Measurements from ENCODE around the gene CHST11.

DNA sequence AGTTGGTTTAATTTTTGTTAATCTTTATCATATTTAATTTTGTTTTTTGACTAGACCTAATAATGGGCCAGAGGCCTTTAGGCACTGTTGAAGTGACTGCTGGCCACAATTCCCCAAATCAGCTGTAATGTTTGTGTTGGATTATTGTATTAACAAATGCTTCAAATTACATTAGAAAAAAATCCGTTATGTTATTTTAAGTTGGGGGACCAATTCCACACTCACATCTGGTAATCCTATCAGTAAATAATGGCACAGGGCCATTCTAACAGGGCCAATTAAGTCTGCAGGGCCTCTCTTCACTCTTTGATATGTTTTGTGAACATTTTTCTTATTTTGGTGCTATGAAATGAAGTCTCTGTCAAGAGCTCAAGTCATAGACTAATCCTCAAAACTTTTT, 39.6 kb downstream of the CHST11 start:
- TF ChIP-seq, protein P1, sequence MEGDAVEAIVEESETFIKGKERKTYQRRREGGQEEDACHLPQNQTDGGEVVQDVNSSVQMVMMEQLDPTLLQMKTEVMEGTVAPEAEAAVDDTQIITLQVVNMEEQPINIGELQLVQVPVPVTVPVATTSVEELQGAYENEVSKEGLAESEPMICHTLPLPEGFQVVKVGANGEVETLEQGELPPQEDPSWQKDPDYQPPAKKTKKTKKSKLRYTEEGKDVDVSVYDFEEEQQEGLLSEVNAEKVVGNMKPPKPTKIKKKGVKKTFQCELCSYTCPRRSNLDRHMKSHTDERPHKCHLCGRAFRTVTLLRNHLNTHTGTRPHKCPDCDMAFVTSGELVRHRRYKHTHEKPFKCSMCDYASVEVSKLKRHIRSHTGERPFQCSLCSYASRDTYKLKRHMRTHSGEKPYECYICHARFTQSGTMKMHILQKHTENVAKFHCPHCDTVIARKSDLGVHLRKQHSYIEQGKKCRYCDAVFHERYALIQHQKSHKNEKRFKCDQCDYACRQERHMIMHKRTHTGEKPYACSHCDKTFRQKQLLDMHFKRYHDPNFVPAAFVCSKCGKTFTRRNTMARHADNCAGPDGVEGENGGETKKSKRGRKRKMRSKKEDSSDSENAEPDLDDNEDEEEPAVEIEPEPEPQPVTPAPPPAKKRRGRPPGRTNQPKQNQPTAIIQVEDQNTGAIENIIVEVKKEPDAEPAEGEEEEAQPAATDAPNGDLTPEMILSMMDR (IDR thresholded peaks at IDR 0.05; ENCODE audit: insufficient read depth, low read length, poor library complexity, severe bottlenecking) = no peak
- no peak for TF ChIP-seq EZH2phosphoT487 (conservative IDR thresholded peaks at IDR 0.05; ENCODE audit: low read length)
